Measurements from ENCODE around the gene NUDT15.

NUDT15 gene

DNA sequence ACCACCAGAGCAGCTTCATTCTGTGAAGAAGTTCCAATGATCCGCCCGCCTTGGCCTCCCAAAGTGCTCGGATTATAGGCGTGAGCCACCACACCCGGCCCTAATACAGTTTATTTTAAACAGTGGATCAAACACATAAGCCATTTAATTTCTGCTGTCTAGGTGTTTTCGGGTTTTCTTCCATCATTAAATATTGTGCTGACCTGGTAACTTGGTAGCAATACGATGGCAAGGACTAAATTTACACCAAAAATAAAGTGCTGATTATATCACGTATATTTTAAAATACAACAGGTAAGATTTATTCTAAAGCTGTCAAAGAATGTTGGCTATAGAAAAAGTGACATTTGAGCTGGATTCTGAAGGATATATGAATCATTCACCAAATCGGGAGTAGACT is 56.1 kb downstream of the NUDT15 start:
- TF ChIP-seq, protein P1, sequence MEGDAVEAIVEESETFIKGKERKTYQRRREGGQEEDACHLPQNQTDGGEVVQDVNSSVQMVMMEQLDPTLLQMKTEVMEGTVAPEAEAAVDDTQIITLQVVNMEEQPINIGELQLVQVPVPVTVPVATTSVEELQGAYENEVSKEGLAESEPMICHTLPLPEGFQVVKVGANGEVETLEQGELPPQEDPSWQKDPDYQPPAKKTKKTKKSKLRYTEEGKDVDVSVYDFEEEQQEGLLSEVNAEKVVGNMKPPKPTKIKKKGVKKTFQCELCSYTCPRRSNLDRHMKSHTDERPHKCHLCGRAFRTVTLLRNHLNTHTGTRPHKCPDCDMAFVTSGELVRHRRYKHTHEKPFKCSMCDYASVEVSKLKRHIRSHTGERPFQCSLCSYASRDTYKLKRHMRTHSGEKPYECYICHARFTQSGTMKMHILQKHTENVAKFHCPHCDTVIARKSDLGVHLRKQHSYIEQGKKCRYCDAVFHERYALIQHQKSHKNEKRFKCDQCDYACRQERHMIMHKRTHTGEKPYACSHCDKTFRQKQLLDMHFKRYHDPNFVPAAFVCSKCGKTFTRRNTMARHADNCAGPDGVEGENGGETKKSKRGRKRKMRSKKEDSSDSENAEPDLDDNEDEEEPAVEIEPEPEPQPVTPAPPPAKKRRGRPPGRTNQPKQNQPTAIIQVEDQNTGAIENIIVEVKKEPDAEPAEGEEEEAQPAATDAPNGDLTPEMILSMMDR (IDR thresholded peaks at IDR 0.05) = no peak
- no peaks in the 10 kb centered on the region for H3K9me3 ChIP-seq
- H3K27ac ChIP-seq = no peak overlapping the region
- intact Hi-C loops (cut with DNase I; ENCODE audit: low total_unique reads) = no loop called here
- H3K4me3 ChIP-seq = peak overlapping the region; percentile 72 to 95
- no peaks in the 10 kb centered on the region for H3K36me3 ChIP-seq
- H3K4me1 ChIP-seq = peaks cover 0 to 43% (median 24%) of the 10 kb centered on the region in 4 donors
- no peak for DNase-seq
- H3K27me3 ChIP-seq = no peaks in the 10 kb centered on the region

DNA sequence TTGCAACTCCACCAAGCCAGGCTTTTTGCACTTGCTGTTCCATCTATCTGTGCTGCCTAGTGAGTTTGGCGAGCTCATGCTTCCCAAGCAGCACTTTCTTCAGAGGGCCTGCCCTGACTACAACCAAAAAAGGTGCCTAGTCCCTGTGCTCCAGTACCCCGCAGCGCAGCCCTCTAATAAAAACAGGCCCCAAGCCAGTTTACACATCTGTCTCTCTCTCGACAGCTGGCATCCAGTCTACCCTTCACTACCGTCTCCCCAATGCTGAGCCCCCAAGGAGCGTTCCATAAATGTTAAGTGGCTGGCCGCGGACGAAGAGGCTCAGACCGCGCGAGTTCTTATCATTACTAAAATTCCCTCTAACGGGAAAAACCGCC is 56.9 kb downstream of the NUDT15 start:
- Histone ChIP-seq H3K4me1 (peaks cover 0 to 38% (median 24%) of the 10 kb centered on the region in 4 donors), H3K9me3 (no peaks in the 10 kb centered on the region), H3K27ac (peak overlapping the region; percentile 87 to 93), H3K4me3 (peak overlapping the region; percentile 72 to 95), H3K36me3 (no peaks in the 10 kb centered on the region), H3K27me3 (no peaks in the 10 kb centered on the region)
- TF ChIP-seq, protein P1 (IDR thresholded peaks at IDR 0.05) = no peak
- no peak for DNase-seq
- intact Hi-C loops (cut with DNase I; ENCODE audit: low total_unique reads) = loop anchor here (2.0 kb wide), 1 partner anchor 206 kb away; no protein-coding TSS in a partner anchor

DNA sequence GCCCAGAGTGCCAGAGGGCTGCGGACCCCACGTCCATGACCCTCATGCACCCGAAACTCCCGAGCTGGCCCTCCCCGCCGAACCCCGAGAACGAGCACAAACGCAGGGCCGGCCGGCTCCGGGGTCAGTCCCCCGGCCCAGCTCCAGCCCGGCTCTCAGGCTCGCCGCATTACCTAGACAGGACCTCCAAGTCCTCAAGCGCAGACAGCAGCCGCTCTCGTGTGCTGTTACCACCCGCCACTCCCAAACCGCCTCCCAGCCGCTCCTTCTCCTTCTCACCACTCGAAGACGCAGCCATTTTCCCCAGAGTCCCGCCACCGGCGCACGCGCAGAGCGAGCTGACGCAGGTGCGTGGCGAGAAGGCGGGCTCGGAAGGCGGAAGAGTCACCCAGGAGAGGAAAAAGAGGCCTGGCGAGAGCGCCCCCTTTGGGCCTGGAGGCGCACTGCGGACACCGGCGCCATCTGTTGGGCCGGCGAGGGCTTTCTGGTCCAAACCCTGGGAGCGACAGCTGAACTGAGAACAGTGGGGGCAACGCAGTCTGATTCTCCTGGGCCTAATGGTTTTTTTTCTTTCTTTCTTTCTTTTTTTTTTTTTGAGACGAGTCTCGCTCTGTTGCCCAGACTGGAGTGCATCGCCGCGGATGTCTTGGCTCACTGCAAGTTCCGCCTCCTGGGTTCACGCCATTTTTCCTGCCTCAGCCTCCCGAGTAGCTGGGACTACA is 57.4 kb downstream of the NUDT15 start, which contains the start of gene MED4:
Gene MED4 (minus strand): TSS at position 324 of the 722 bp plus-strand sequence. CDS start 26 bp downstream, at position 298.
- Histone ChIP-seq H3K27ac (peak within 1 kb of the TSS; percentile 87 to 93), H3K27me3 (no peaks in the 10 kb centered on the region), H3K36me3 (no peaks in the 10 kb centered on the region), H3K4me1 (peaks cover 0 to 36% (median 24%) of the 10 kb centered on the region in 4 donors), H3K9me3 (no peaks in the 10 kb centered on the region), H3K4me3 (peak within 1 kb of the TSS; percentile 72 to 95)
- peak; percentile 93 to 96 for DNase-seq
- intact Hi-C loops (cut with DNase I; ENCODE audit: low total_unique reads) = loop anchor here (2.0 kb wide), 1 partner anchor 206 kb away; no protein-coding TSS in a partner anchor
- TF ChIP-seq, protein P1 (IDR thresholded peaks at IDR 0.05) = peak; percentile 98 to 100

DNA sequence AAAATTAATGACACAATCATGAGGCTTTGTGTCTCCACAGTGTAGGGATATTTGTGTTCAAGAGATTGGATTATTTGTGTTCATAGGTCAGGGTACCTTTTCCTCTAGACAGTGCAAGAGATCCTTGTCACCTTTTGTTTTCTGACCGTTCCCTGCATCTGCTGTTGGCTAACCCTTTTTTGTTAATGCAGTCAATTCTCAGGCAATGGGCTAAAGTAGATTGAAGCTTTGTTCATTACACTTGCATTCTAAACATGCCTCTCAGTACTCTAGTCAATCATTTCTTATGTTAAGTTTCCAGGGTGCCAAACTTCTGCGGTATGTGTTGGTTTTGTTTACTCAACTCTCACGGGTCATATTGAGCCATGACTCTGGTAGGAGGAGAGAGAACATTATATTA is 59.1 kb downstream of the NUDT15 start:
- DNase-seq = no peak
- intact Hi-C loops (cut with DNase I; ENCODE audit: low total_unique reads) = no loop called here
- H3K36me3 ChIP-seq = no peaks in the 10 kb centered on the region
- TF ChIP-seq, protein P1 (IDR thresholded peaks at IDR 0.05) = no peak
- no peaks in the 10 kb centered on the region for H3K9me3 ChIP-seq
- no peak overlapping the region for H3K4me3 ChIP-seq
- no peak overlapping the region for H3K27ac ChIP-seq
- peaks cover 0 to 27% (median 18%) of the 10 kb centered on the region in 4 donors for H3K4me1 ChIP-seq
- H3K27me3 ChIP-seq = no peaks in the 10 kb centered on the region
